IPS-11a (cell line): ENCODE results near the gene TMEM45A.
"Not testable (repeated sequence)": the region's sequence is repeated elsewhere in the genome, so short reads cannot be mapped to it uniquely, and the experiment has no call there.

Source experiments
- H3K4me3 ChIP-seq: one replicate; pipeline ENCODE4 v1.5.1; 2013; ENCODE audit warnings: low read depth, low read length, control low read depth

Gene TMEM45A

DNA sequence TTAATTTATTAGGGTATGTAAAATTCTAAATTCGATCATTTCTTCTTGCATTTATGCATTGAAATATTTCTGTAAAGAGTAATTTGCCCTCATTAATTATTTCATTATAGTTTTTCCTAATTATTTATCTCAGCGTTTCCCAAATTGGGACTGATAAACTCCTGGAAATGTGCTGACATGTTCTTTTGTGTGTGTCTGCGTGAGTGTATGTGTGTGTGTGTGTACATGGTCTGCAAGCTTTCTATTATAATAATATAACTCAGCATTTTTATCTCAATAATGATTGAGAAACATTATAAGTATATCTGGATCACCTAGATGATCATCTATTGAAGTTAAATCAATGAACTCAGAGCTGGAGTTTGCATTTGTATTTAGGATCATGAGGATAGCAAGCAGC, 38.7 kb downstream of the TMEM45A start:
- no peak overlapping the region for H3K4me3 ChIP-seq

- no peak overlapping the region for H3K4me3 ChIP-seq
Measured at GRCh38 chr3:100532411-100532810, 40.0 kb downstream of the TMEM45A start.

- H3K4me3 ChIP-seq = no peak overlapping the region
Measured at GRCh38 chr3:100533176-100533575, 40.8 kb downstream of the TMEM45A start.

- no peak overlapping the region for H3K4me3 ChIP-seq
Measured at GRCh38 chr3:100535610-100535943, 43.2 kb downstream of the TMEM45A start.

- H3K4me3 ChIP-seq = no peak overlapping the region
Measured at GRCh38 chr3:100536093-100536492, 43.7 kb downstream of the TMEM45A start.

DNA sequence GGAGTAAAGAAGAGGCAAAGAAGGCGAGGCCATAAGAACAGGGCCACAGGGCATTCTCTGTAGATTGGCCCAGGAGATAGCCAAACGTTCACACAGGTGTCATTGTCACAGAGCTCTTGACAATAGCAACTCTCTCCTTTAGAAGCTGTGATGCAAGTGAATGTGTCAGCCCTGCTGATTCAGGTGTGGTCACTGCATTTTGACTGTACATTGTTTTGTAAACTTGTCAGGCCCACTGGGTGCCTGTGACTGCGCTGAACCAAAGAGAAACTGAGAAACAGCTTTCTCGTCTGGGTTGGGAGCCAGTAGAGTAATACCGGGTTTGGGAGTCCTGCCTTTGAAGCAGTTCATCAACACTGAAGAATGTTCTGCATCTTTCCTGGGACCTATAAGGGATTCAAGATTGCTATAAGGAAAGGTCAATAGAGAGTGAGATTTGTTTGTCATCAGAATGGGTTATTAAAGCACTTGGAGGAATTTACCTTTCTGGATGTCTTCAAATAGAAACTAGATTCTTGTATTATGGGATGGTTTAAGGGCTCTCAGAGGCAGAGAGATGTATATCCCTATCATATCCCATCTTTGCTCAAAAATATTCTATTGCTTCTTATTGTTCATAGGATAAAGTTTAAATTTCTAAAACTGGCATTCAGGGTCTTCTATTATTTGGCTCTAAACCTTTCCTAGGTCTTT, 45.4 kb downstream of the TMEM45A start:
- H3K4me3 ChIP-seq = no peak overlapping the region

- H3K4me3 ChIP-seq = no peak overlapping the region
Measured at GRCh38 chr3:100538339-100538706, 45.9 kb downstream of the TMEM45A start.

DNA sequence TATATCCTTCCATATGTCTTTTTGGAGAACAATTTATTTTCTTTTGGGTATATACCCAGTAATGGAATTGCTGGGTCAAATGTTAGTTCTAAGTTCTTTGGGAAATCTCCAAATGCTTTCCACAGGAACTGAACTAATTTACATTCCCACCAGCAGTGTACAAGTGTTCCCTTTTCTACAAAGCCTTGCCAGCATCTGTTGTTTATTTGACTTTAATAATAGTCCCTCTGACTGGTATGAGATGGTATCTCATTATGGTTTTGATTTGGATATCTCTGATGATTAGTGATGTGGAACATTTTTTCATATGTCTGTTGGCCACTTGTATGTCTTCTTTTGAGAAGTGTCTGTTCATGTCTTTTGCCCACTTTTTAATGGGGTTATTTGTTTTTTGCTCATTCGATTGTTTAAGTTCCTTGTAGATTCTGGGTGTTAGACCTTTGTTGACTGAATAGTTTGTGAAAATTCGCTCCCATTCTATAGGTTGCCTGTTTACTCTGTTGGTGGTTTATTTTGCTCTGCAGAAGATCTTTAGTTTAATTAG, 48.4 kb downstream of the TMEM45A start:
- no peak overlapping the region for H3K4me3 ChIP-seq

GRCh38 chr3:100541428-100541827, 49.0 kb downstream of the TMEM45A start:
- H3K4me3 ChIP-seq = not testable (repeated sequence)

DNA sequence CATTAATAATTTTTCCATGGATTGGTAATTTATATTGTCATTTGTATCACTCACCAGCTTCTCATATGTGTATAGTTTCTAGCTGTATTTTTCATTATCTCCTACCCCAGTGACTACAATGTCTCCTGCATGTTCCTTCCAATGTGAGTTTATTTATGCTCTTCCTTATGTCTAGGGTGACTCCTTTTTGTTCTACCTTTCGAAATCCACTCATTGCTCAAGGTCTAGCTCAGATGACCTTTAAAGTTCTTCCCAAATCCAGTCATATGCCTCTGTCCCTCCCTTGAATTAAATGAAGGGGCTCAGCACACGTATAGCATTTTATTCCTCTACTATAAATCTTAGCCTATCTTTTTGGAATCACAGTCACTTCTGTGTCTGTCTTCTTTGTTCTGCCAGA, 53.0 kb downstream of the TMEM45A start:
- no peak overlapping the region for H3K4me3 ChIP-seq

GRCh38 chr3:100546020-100546744, 53.8 kb downstream of the TMEM45A start:
- no peak overlapping the region for H3K4me3 ChIP-seq

- H3K4me3 ChIP-seq = no peak overlapping the region
Measured at GRCh38 chr3:100548053-100548452, 55.6 kb downstream of the TMEM45A start.

GRCh38 chr3:100553618-100554372, 61.4 kb downstream of the TMEM45A start:
- no peak overlapping the region for H3K4me3 ChIP-seq

GRCh38 chr3:100554373-100554676, 61.9 kb downstream of the TMEM45A start:
- no peak overlapping the region for H3K4me3 ChIP-seq

DNA sequence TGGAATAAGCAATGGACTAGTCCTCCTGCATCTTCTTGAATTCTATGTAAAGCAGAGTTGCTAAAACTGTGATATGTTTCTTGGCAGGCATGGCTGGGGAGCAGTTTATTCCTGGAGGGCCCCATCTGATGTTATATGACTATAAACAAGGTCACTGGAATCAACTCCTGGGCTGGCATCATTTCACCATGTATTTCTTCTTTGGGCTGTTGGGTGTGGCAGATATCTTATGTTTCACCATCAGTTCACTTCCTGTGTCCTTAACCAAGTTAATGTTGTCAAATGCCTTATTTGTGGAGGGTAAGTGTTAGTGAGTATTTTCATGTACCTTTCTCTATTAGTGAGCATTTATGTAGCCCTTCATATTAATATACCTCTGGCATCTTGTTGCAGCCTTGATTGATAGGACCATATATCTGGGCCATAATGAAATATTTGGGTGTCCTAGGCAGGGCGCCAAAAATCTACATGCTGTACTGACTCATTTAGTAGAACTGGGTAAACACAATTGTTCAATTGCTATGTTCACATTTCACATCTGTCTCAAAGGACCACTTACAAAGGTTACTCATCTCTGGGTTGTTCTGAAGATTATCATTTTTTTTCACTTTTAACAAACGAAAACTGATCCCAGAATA, 64.4 kb downstream of the TMEM45A start:
- no peak overlapping the region for H3K4me3 ChIP-seq

DNA sequence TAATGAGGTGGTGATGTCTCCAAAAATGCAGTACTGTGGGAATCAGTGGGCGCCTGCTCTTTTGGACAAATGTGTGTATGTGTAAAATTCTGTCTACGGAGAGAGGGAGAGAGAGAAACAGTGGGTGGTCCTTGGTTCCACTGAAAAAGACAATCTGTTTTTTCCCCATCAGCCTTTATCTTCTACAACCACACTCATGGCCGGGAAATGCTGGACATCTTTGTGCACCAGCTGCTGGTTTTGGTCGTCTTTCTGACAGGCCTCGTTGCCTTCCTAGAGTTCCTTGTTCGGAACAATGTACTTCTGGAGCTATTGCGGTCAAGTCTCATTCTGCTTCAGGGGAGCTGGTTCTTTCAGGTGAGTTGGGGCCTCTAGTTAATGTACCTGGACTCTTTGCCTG, 65.8 kb downstream of the TMEM45A start:
- H3K4me3 ChIP-seq = no peak overlapping the region

DNA sequence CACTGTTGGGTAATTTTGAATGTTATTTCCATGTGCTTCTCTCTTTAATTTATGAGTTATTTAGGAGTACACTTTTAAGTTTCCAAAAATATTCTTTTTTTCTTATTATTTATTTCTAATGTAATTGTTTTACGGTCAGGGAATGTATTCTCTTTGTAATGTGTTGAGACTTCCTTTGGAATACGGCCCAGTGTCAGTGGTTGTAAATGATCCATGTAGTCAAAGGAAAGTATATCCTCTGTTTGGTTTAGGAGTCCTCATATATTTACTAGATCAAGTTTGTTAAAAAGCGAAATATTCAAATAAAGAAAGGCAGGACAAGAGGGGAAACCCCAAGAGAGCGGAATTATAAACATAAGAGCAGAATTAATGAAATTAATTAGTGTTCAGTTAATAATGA, 68.0 kb downstream of the TMEM45A start:
- no peak overlapping the region for H3K4me3 ChIP-seq

DNA sequence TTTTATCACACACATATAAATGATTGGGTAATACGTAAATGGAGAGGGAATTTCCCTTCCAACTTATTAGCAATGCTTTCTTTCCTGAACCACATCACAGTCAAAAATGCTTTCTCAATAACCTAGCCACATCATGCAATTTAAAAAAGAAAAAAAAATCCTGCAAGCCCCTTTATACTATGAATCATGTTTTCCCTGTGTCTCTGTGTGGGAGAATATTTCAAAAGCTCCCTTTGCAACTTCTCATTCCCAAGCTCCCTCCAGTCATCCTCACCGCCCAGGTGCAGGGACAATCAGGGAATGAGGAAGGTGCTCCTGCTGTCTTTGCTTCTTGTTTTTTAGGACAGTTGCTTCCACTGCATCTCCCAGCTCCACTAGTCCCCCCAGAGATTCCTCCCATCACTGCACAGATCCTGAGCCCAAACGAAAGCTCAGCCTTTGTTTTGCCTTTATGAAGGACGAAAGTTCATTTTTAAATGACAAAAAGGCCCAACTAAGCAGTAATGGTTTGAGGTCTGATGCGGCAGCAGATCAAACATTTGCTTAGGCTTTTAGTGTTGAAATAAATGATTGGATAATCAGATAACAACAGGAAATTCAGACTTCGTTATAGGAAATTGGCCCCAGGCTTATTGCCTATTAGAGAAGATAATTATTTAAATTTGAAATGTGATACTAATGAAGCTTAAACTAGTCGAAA, 69.2 kb downstream of the TMEM45A start:
- H3K4me3 ChIP-seq = no peak overlapping the region

DNA sequence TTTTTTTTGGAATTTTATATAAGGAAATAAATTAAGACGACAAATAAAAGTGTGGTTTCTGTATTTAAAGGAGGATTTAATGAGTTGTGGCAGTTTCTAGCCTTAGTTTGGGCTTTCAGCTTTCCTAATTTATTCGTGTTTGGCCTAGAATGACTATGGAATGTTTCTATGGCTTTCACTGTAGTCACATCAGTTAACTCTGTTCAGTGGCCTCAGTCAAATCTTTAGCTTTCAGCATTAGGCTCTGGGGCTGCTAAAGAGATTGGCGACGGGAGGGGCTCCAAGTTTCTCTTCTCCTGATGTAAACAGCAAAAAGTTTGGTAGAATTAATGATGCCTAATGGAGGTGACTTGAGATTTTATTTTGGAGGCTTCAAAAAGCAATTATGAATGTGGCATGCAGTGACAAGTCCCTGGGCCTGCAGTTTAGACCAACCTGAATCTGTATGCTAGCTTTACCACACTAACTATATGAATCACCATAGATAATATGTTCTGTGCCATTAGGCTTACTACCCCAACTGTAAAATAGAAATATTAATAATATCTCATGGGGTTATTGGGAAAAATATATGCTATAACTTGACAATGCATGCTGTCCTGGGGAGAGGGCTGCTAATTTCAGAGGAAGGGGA, 69.9 kb downstream of the TMEM45A start:
- H3K4me3 ChIP-seq = no peak overlapping the region

DNA sequence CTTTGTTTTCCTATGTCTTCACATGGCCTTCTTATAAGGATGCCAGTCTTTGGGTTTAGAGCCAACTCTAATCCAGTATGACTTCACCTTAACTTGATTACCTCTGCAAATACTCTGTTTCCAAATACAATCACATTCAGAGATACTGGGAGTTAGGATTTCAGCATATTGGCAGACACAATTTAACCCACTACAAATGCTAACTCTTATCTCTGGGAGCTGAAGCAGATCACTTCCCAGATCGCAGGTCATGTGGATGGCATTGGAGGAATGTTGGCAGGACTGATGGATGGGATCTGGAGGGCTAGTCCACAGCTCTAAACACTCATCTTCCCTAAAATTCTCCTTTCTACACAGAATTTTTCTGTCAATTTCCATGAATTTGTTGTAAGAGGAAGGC, 70.8 kb downstream of the TMEM45A start:
- no peak overlapping the region for H3K4me3 ChIP-seq
